ENCODE data around the gene CCDC177.

DNA sequence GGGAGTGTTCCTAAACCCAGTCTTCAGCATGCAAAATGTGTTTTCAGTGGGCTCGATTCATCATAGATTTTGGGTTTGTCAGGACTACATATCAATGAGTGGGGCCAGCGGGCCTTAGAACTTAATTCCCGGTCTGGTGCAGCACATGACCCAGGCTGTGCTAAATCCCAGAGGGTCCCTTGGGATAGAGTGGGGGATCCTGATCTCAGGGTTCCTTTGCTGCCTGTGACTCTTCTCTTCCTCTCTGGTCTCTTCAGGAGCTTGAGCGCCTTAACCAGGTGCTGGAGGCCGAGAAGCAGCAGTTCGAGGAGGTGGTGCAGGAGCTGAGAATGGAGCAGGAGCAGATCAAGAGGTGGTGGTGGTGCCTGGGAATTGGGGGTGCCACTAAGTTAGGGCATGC is 52.6 kb downstream of the CCDC177 start:
- TF ChIP-seq, protein P1, sequence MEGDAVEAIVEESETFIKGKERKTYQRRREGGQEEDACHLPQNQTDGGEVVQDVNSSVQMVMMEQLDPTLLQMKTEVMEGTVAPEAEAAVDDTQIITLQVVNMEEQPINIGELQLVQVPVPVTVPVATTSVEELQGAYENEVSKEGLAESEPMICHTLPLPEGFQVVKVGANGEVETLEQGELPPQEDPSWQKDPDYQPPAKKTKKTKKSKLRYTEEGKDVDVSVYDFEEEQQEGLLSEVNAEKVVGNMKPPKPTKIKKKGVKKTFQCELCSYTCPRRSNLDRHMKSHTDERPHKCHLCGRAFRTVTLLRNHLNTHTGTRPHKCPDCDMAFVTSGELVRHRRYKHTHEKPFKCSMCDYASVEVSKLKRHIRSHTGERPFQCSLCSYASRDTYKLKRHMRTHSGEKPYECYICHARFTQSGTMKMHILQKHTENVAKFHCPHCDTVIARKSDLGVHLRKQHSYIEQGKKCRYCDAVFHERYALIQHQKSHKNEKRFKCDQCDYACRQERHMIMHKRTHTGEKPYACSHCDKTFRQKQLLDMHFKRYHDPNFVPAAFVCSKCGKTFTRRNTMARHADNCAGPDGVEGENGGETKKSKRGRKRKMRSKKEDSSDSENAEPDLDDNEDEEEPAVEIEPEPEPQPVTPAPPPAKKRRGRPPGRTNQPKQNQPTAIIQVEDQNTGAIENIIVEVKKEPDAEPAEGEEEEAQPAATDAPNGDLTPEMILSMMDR (IDR thresholded peaks at IDR 0.05; ENCODE audit: low read length) = no peak
- TF ChIP-seq EZH2 (IDR thresholded peaks at IDR 0.05; ENCODE audit: borderline replicate concordance, low read length) = no peak
